Lung (tissue), 16 donors: ENCODE data around the gene AMMECR1L. TPM values are rescaled to one million over a fixed set of nuclear protein-coding genes. Genes with fewer than 3 reads are reported as not detected.
A peak's percentile ranks its signal among the peaks of the same experiment; 100 is the strongest.
"Not testable (repeated sequence)": the region's sequence is repeated elsewhere in the genome, so short reads cannot be mapped to it uniquely, and the experiment has no call there.

Experiments used
- ATAC-seq: fragments of 200-7000 bp; cut with Tn5 transposase; one replicate; pipeline ENCODE4 v1.9.1; 2020; ENCODE audit warnings: moderate number of reproducible peaks; ENCODE audit not compliant: insufficient read depth, low FRiP score
- DNase-seq, 3 donors: peaks; one replicate each; pipeline ENCODE4 v3.0.0-alpha.2; 2013 to 2017
- H3K27ac ChIP-seq, 2 donors: one replicate each; pipeline ENCODE4 v1.5.1; 2013; ENCODE audit warnings: mild to moderate bottlenecking in 2 of 2, moderate library complexity in 2 of 2, control low read depth in 1 of 2, inconsistent platforms in 1 of 2, low read depth in 1 of 2, low read length in 1 of 2
- H3K27me3 ChIP-seq, 3 donors: one replicate each; pipeline ENCODE4 v1.5.1; 2013; ENCODE audit warnings: low read length in 2 of 3; ENCODE audit not compliant: control insufficient read depth in 3 of 3, insufficient read depth in 3 of 3
- H3K36me3 ChIP-seq, 4 donors: one replicate each; pipeline ENCODE4 v1.5.1; 2013; ENCODE audit warnings: low read length in 4 of 4, mild to moderate bottlenecking in 1 of 4, moderate library complexity in 1 of 4; ENCODE audit not compliant: control insufficient read depth in 4 of 4, insufficient read depth in 4 of 4
- H3K4me1 ChIP-seq, 5 donors: one replicate each; pipeline ENCODE4 v1.5.1; 2013; ENCODE audit warnings: low read length in 5 of 5, mild to moderate bottlenecking in 2 of 5, moderate library complexity in 1 of 5; ENCODE audit not compliant: control insufficient read depth in 5 of 5, insufficient read depth in 5 of 5
- H3K4me3 ChIP-seq: one replicate; pipeline ENCODE4 v1.5.1; 2013; ENCODE audit warnings: mild to moderate bottlenecking, control low read depth, moderate library complexity
- H3K9ac ChIP-seq, 2 donors: one replicate each; pipeline ENCODE4 v1.5.1; 2013; ENCODE audit warnings: low read length in 2 of 2, control low read depth in 1 of 2; ENCODE audit not compliant: insufficient read depth in 1 of 2
- H3K9me3 ChIP-seq, 4 donors: one replicate each; pipeline ENCODE4 v1.5.1; 2013; ENCODE audit warnings: low read length in 3 of 4, mild to moderate bottlenecking in 1 of 4, moderate library complexity in 1 of 4; ENCODE audit not compliant: control insufficient read depth in 4 of 4, insufficient read depth in 3 of 4
- WGBS, 2 donors: extraction: QIAGEN DNeasy Blood & Tissue Kit; methylation state at CpG; one replicate each; pipeline ENCODE4 v1.1.7; 2013; 5-methylcytosine and 5-hydroxymethylcytosine counted together
- long read RNA-seq, 5 donors: transcript quantifications; one replicate each; lab custom pipeline, GENCODE V29; 2026
- polyA plus RNA-seq, 2 donors: library from polyadenylated mRNA; stranded (reverse); fragments of 200-250 nt; gene quantifications; one replicate each; pipeline ENCODE4 v1.2.1, GENCODE V29; 2013
- total RNA-seq, 2 donors: library from RNA; depleted of rRNA in 1 of 2; stranded (reverse); fragments of >200 nt in 1 of 2; gene quantifications; one replicate each; pipeline ENCODE4 v1.2.1, GENCODE V29; 2014 to 2021
- TF ChIP-seq, protein P1 (sequence below): IDR thresholded peaks from 2 replicates; pipeline ENCODE4 v1.5.1; 2012; ENCODE audit warnings: mild to moderate bottlenecking; ENCODE audit errors: control extremely low read depth, extremely low read depth
- donor health status: control.
- donor health status: control.
- donor health status: Bipolar disorder and iron deficiency.
- donor health status: healthy.
- donor health status: DM: yes; HTN: yes; CAD: no.

AMMECR1L gene
- total RNA-seq (10 to 100 TPM; 13.5 to 15.2 TPM), polyA plus RNA-seq (1 to 10 TPM; 7.0 to 9.9 TPM)
- long read RNA-seq, donor 1, full-length matches to known transcripts, result 1 of 1 reads
- long read RNA-seq, donor 1, partial matches to known transcripts, result 0 of 1 reads
- long read RNA-seq, donor 1, other reads (novel, unspliced or antisense), result 0 of 1 reads
- long read RNA-seq, donor 2, full-length matches to known transcripts, result 1 of 1 reads
- long read RNA-seq, donor 2, partial matches to known transcripts, result 0 of 1 reads
- long read RNA-seq, donor 2, other reads (novel, unspliced or antisense), result 0 of 1 reads
- long read RNA-seq, donor 3, full-length matches to known transcripts, result 2 of 2 reads
- long read RNA-seq, donor 3, partial matches to known transcripts, result 0 of 2 reads
- long read RNA-seq, donor 3, other reads (novel, unspliced or antisense), result 0 of 2 reads
- long read RNA-seq, donor 4, full-length matches to known transcripts, result 2 of 2 reads
- long read RNA-seq, donor 4, partial matches to known transcripts, result 0 of 2 reads
- long read RNA-seq, donor 4, other reads (novel, unspliced or antisense), result 0 of 2 reads
- long read RNA-seq, donor 5, full-length matches to known transcripts, result 1 of 1 reads
- long read RNA-seq, donor 5, partial matches to known transcripts, result 0 of 1 reads
- long read RNA-seq, donor 5, other reads (novel, unspliced or antisense), result 0 of 1 reads

DNA sequence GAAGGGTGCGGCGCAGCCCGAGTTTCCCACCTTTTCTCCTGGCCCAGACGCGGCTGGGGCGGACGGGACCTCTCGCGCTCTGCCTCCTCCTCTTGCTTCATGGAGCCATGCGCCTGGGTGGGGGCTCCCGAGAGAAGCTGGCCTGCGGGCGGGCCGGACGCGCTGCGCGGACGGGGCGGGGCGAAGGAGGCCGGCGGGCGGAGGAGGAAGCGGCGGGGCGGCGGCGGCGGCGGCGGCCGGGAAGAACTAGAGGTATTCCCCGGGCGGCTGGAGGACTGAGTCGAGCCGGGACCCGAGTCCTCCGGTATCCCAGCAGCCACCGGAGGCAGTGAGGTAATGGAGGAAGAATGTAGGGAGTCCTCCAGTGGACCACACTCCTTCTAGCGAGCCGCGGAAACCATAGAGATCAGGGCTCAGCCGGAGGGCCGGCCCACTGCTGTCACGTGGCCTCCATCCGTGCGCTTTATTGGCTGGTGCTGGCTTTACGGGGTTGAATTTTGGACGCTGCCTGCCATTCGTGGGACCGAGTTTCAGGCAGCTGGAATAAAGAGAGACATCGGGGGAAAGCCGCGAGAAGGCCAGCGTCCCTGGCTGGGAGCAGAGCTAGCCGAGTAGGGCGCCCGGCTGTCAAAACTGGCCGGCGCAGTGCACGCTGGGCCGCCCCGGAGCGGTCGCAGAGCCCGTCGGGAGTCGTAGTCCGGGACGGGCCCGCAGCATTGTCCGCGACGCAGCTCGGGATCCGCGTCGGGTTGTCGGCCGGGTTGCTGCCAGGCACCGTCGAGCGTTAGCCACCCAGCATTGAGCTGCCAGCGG lies at the start of gene AMMECR1L:
TSS of gene AMMECR1L (minus strand) at position 177 of the 813 bp plus-strand sequence. CDS start 11,722 bp downstream, outside the sequence.
- Histone ChIP-seq H3K4me1 (peaks cover 0 to 25% (median 14%) of the 10 kb centered on the region in 5 donors), H3K36me3 (peaks cover 5 to 16% (median 8%) of the 10 kb centered on the region in 4 donors), H3K9ac (peak within 1 kb of the TSS; percentile 46 to 76), H3K4me3 (peak within 1 kb of the TSS; percentile 45), H3K27ac (peak within 1 kb of the TSS; percentile 91 to 95)
- 0% methylated on average over 34 to 78 of the region's 85 CpGs for WGBS, 2 donors
- peak; percentile 95 for ATAC-seq
- H3K27me3 ChIP-seq, H3K9me3 ChIP-seq: not testable (repeated sequence)
- peak; percentile 76 to 80 (median 79) for DNase-seq

DNA sequence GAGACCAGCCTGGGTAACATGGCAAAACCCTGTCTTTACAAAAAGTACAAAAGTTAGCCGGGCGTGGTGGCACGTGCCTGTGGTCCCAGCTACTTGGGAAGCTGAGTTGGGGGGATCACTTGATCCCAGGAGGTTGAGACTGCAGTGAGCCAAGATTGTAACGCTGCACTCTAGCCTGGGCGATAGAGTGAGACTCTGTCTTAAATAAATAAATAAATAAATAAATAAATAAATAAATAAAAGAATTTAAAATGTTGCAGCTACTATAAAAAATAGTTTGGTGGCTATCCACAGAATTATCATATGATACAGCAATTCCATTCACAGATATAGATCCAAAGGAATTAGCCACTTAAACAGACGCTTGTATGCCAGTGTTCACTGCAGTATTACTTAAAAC lies 49.6 kb upstream of the AMMECR1L start:
- Histone ChIP-seq H3K4me3 (no peak overlapping the region), H3K27me3 (no peaks in the 10 kb centered on the region), H3K9ac (no peak overlapping the region), H3K36me3 (no peaks in the 10 kb centered on the region), H3K9me3 (no peaks in the 10 kb centered on the region), H3K27ac (no peak overlapping the region), H3K4me1 (peaks cover 0 to 13% (median 0%) of the 10 kb centered on the region in 5 donors)
- no peak for ATAC-seq
- 91 to 94% methylated on average over 6 of the region's 6 CpGs for WGBS, 2 donors
- DNase-seq, result no peak
- TF ChIP-seq, protein P1, sequence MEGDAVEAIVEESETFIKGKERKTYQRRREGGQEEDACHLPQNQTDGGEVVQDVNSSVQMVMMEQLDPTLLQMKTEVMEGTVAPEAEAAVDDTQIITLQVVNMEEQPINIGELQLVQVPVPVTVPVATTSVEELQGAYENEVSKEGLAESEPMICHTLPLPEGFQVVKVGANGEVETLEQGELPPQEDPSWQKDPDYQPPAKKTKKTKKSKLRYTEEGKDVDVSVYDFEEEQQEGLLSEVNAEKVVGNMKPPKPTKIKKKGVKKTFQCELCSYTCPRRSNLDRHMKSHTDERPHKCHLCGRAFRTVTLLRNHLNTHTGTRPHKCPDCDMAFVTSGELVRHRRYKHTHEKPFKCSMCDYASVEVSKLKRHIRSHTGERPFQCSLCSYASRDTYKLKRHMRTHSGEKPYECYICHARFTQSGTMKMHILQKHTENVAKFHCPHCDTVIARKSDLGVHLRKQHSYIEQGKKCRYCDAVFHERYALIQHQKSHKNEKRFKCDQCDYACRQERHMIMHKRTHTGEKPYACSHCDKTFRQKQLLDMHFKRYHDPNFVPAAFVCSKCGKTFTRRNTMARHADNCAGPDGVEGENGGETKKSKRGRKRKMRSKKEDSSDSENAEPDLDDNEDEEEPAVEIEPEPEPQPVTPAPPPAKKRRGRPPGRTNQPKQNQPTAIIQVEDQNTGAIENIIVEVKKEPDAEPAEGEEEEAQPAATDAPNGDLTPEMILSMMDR, result no peak

DNA sequence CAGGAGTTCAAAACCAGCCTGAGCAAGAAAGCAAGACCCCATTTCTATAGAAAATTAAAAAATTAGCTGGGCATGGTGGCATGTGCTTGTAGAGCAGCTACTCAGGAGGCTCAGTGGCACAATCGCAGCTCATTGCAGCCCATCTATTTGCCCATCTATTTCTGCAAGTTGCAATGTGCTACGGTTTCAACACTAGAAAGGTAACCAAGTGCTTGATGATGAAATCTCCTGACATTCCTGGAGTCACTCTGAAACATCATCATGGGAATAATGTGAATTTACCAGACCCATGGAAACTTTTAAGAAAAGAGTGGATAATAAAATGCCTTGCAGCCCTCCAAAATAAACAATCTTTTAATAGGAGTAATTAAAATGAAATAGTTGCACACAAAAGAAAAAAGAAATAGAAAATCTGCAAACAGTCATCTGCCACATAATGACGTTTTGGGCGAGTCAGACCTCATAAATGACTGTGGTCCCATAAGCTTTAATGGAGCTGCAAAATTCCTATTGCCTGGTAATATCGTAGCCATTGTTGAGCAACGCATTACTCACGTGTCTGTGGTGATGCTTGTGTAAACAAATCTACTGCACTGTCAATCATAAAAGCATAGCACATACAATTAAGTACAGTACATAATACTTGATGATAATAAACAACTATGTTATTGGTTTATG lies 46.6 kb upstream of the AMMECR1L start:
- ATAC-seq, result no peak
- H3K9me3 ChIP-seq, result no peaks in the 10 kb centered on the region
- 44 to 58% methylated on average over 7 of the region's 7 CpGs for WGBS, 2 donors
- peak in 2 of 3 donors; percentile 65 to 72 for DNase-seq
- peaks cover 0 to 13% (median 0%) of the 10 kb centered on the region in 5 donors for H3K4me1 ChIP-seq
- no peak overlapping the region for H3K4me3 ChIP-seq
- H3K9ac ChIP-seq, result no peak overlapping the region
- TF ChIP-seq, protein P1, result no peak
- H3K27me3 ChIP-seq, result no peaks in the 10 kb centered on the region
- no peaks in the 10 kb centered on the region for H3K36me3 ChIP-seq
- H3K27ac ChIP-seq, result no peak overlapping the region
